GM10248 (cell line): ENCODE results near the gene TFB1M.

Source experiments
- CTCF ChIA-PET: fragments of 300-600 bp; sonication (Branson Sonifier 250); formaldehyde crosslinking; extraction: SDS; loops from one replicate; lab custom pipeline; 2021; ENCODE audit warnings: antibody characterized with exemption; lab: Yijun Ruan, JAX
- POLR2A ChIA-PET: fragments of 350-650 bp; sonication (Branson Sonifier 250); formaldehyde crosslinking; extraction: SDS; loops from one replicate; lab custom pipeline; 2020; ENCODE audit warnings: antibody characterized with exemption; lab: Yijun Ruan, JAX
- DNase-seq: peaks from one replicate; pipeline ENCODE4 v3.0.0; 2012; ENCODE audit errors: extremely low spot score
- TF ChIP-seq, protein P1 (sequence below): IDR thresholded peaks from 2 replicates; pipeline ENCODE4 v1.5.1; 2012; ENCODE audit warnings: mild to moderate bottlenecking, low read depth; ENCODE audit errors: extremely low read depth, missing control alignments, control extremely low read depth

The TFB1M gene

DNA sequence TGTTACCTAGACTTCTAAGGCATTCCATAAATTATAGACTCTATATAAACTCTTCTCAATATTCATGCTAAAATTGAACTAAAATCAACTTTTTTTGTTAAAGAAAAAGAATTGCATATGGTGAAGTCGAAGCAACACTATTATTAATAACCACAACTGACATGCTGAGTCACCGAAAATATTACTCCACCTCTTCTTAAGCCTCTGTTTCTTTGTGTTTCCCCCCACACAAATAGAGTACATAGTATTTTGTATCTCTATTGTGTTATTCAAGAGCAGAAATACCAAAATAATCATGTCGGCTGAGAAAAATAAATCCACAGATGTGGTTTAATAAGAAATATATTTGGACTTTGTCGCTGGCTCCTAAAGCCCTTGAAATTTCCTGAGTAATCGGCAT, 23.8 kb downstream of the TFB1M start:
- ChIA-PET POLR2A (no interaction called here), CTCF (no interaction called here)
- DNase-seq, result no peak
- TF ChIP-seq, protein P1, sequence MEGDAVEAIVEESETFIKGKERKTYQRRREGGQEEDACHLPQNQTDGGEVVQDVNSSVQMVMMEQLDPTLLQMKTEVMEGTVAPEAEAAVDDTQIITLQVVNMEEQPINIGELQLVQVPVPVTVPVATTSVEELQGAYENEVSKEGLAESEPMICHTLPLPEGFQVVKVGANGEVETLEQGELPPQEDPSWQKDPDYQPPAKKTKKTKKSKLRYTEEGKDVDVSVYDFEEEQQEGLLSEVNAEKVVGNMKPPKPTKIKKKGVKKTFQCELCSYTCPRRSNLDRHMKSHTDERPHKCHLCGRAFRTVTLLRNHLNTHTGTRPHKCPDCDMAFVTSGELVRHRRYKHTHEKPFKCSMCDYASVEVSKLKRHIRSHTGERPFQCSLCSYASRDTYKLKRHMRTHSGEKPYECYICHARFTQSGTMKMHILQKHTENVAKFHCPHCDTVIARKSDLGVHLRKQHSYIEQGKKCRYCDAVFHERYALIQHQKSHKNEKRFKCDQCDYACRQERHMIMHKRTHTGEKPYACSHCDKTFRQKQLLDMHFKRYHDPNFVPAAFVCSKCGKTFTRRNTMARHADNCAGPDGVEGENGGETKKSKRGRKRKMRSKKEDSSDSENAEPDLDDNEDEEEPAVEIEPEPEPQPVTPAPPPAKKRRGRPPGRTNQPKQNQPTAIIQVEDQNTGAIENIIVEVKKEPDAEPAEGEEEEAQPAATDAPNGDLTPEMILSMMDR, result no peak

DNA sequence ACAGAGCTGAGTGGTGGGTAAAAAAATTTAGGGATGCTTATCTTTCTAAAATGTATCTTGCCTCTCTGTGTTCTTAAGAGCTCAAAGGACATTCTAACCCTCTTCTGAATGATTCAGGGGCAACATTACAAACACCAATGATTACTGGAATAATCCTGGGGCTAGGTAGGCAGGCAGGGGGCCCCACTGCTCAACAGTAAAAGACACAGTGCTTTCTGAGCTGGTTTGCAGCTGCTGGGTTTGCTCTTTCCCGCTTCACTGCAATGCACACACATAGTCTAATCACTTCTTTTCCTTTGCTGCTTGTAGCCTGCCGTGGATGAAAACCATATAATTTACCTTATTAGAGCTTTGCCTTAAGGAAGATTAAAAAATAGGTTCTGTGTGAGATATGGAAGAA, 26.5 kb downstream of the TFB1M start:
- TF ChIP-seq, protein P1, result no peak
- DNase-seq, result no peak
- POLR2A ChIA-PET, result no interaction called here
- CTCF ChIA-PET, result interaction anchor here (0.7 to 6.7 kb wide), 5 partner anchors 10 to 134 kb away, joined by 3 to 29 read pairs (median 3); no protein-coding TSS in a partner anchor

DNA sequence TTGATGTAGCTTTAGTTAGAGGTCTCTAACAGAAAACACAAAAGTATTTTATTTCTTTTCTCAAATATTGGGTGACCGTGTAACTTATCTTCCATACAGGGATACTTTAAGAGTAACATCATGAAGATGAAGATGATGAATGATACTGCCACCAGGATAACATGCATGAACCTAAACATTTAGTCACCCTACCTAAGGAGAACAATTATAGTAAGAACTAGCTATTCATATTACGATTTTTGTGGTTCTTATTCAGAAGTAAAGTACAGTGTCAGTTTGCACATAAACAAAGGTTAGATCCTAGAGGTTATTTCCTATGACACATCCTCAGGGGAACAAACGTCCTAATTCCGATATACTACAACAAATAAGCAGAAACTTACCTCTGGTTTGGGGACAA, 29.5 kb downstream of the TFB1M start:
- no peak for DNase-seq
- TF ChIP-seq, protein P1, result no peak
- POLR2A ChIA-PET, result interaction anchor here (0.6 kb wide), 1 partner anchor 260 kb away, joined by 3 read pairs; no protein-coding TSS in a partner anchor
- CTCF ChIA-PET, result interaction anchor here (1.2 to 6.7 kb wide), 3 partner anchors 9 to 15 kb away, joined by 3 to 29 read pairs (median 3); no protein-coding TSS in a partner anchor

DNA sequence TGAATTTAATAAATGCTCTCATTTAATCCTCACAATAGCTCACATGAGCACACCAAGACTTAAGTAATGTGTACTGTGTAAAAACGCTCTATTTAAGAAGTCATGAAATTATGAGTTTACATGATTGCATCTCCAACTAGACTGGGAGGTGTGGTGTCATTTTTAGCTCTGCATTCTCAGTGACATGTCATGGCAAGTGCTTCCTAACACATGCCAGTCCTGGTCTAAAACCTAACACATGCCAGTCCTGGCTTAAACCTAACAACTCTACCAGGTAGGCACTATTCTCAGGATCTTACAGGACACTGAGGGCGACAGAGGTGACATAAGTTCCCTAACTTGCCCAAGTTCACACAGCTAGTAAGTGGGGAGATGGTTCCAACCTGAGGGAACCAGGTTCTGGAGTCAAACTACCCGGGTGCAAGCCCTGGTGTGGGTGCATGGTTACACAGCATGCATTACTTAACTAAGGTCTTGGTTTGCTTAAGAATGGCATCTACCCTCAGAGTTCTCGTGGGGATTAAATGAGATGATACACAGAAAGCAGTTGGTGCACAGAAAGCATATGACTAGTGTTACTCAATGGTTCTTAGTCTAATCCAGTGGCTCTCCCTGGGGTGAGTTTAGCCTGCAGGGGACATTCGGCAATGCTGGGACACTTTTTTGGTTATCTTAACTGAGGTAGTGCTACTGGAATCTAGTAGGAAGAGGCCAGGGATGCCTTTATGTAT, 35.8 kb downstream of the TFB1M start:
- DNase-seq, result no peak
- TF ChIP-seq, protein P1, result no peak
- POLR2A ChIA-PET, result no interaction called here
- CTCF ChIA-PET, result interaction anchor here (1.1 to 3.1 kb wide), 6 partner anchors 8 to 30 kb away, joined by 3 to 18 read pairs (median 4); no protein-coding TSS in a partner anchor

DNA sequence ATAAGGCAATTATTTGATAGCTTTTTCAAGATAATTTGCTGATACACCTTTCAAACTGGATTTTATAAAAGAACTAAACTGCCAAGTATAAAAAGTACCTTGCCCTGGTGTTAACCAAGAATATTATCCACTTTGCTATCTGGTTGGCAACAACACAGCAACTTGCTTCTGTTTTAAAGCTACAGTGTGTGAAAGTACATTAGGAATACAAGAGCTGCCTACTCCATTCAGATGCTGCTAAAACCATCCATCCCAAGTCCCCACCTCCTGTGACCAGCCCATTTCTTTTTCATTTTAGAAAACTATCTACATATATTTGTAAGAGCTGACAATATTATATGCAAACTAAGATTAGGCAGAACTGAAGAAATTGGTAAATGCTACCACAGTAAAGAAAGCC, 37.6 kb downstream of the TFB1M start:
- ChIA-PET CTCF (interaction anchor here (1.1 to 3.1 kb wide), 8 partner anchors 9 to 92 kb away, joined by 3 to 18 read pairs (median 3); no protein-coding TSS in a partner anchor), POLR2A (no interaction called here)
- no peak for DNase-seq
- TF ChIP-seq, protein P1, result no peak

DNA sequence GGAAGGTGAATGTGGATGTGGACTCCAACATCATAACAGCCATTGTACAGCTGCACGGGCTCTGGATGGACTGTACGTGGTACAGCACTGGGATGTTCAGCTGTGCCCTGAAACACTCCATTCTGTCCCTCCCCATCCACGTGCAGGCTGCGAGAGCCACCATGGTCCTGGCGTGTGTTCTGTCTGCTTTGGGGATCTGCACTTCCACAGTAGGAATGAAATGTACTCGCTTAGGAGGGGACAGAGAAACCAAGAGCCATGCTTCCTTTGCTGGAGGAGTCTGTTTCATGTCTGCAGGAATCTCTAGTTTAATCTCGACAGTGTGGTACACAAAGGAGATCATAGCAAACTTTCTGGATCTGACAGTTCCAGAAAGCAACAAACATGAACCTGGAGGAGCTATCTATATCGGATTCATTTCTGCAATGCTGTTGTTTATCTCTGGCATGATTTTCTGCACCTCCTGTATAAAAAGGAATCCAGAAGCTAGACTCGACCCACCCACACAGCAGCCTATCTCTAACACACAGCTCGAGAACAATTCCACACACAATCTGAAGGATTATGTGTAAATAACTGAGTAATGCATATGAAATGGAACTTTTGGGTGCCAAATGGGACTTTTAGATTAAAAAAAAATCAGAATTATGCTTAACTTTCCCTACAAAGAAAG, 38.3 kb downstream of the TFB1M start:
- ChIA-PET CTCF (interaction anchor here (1.1 to 3.1 kb wide), 5 partner anchors 8 to 31 kb away, joined by 3 to 18 read pairs (median 3); no protein-coding TSS in a partner anchor), POLR2A (no interaction called here)
- DNase-seq, result no peak
- TF ChIP-seq, protein P1, result no peak
